SU-DHL-6 (cell line): ENCODE results near the gene TRIAP1.

Source experiments
- CTCF ChIP-seq: fragments of 200-600 bp; sonication (generic); IDR thresholded peaks from one replicate; pipeline ENCODE4 v1.5.1; 2017; ENCODE audit warnings: antibody characterized with exemption, mild to moderate bottlenecking, low read length, moderate library complexity; ENCODE audit not compliant: insufficient read depth, poor library complexity, severe bottlenecking
- EZH2phosphoT487 ChIP-seq: fragments of 200-600 bp; sonication (generic), shearing (Covaris generic); conservative IDR thresholded peaks from 2 replicates; pipeline ENCODE4 v1.6.1; 2018; ENCODE audit warnings: mild to moderate bottlenecking, antibody characterized with exemption, low read length, moderate library complexity, mixed read lengths

GRCh38 chr12:120428597-120429229, 17.5 kb downstream of the TRIAP1 start:
- no peak for TF ChIP-seq CTCF
- no peak for TF ChIP-seq EZH2phosphoT487
